T-cell (primary cell): ENCODE data around the gene BOLA3. TPM values are rescaled to one million over a fixed set of nuclear protein-coding genes. Genes with fewer than 3 reads are reported as not detected.

Source experiments
- ATAC-seq, 4 experiments: fragments of 200-7000 bp in 3 of 4; fragments of 150-1000 bp in 1 of 4; cut with Tn5 transposase; replicated peaks in 1 of 4; 1 replicate in 3 of 4; 2 replicates in 1 of 4; pipeline ENCODE4 v1.10.0; 2021; ENCODE audit warnings: moderate library complexity in 3 of 4, mild to moderate bottlenecking in 2 of 4, moderate number of reproducible peaks in 1 of 4
- CTCF ChIA-PET, 2 donors: fragments of 300-600 bp; sonication (Branson Sonifier 250); formaldehyde crosslinking; loops; one replicate each; lab custom pipeline; 2022; ENCODE audit warnings: antibody characterized with exemption in 2 of 2; lab: Charles Lee
- POLR2A ChIA-PET, 2 donors: fragments of 300-600 bp; sonication (Branson Sonifier 250); formaldehyde crosslinking; loops; one replicate each; lab custom pipeline; 2022; ENCODE audit warnings: antibody characterized with exemption in 2 of 2; lab: Charles Lee
- DNase-seq, 35 experiments: peaks; one replicate each; pipeline versions ENCODE4 v3.0.0 to v3.0.0-alpha.2; 2013 to 2023
- H3K27ac ChIP-seq: one replicate; pipeline ENCODE4 v1.5.1; 2013; ENCODE audit warnings: low read length
- H3K27me3 ChIP-seq, 2 experiments: replicated peaks in 1 of 2; 1 replicate in 1 of 2; 2 replicates in 1 of 2; pipeline versions ENCODE4 v1.6.1 to v1.7.0; 2013; ENCODE audit warnings: low read length in 1 of 2, mixed read lengths in 1 of 2; ENCODE audit not compliant: control insufficient read depth in 2 of 2, insufficient read depth in 2 of 2; ENCODE audit errors: extremely low read depth in 1 of 2
- H3K36me3 ChIP-seq, 2 donors: 1 replicate in 1 of 2; 2 replicates in 1 of 2; pipeline versions ENCODE4 v1.6.1 to v1.7.0; 2013; ENCODE audit warnings: low read length in 1 of 2; ENCODE audit not compliant: control insufficient read depth in 2 of 2, insufficient read depth in 1 of 2; ENCODE audit errors: extremely low read depth in 1 of 2
- H3K4me1 ChIP-seq, 2 experiments: 1 replicate in 1 of 2; 2 replicates in 1 of 2; pipeline versions ENCODE4 v1.6.1 to v1.7.0; 2013; ENCODE audit warnings: low read length in 2 of 2, mixed read lengths in 1 of 2; ENCODE audit not compliant: insufficient read depth in 2 of 2, control insufficient read depth in 1 of 2; ENCODE audit errors: extremely low read depth in 1 of 2
- H3K4me3 ChIP-seq, 2 donors: 1 replicate in 1 of 2; 2 replicates in 1 of 2; pipeline versions ENCODE4 v1.5.1 to v1.7.0; 2013; ENCODE audit warnings: mild to moderate bottlenecking in 2 of 2, low read length in 1 of 2, moderate library complexity in 1 of 2; ENCODE audit not compliant: control insufficient read depth in 1 of 2; ENCODE audit errors: extremely low read depth in 1 of 2
- H3K9me3 ChIP-seq: 2 replicates; pipeline ENCODE4 v1.7.0; 2013
- H3K27ac Mint-ChIP-seq, 2 donors: one replicate each; pipeline ENCODE4 v1.8.0; 2020 to 2021; ENCODE audit warnings: mild to moderate bottlenecking in 2 of 2, mixed read lengths in 2 of 2
- H3K27me3 Mint-ChIP-seq, 2 donors: one replicate each; pipeline ENCODE4 v1.8.0; 2021 to 2022; ENCODE audit warnings: mixed read lengths in 2 of 2
- H3K36me3 Mint-ChIP-seq: one replicate; pipeline ENCODE4 v1.8.0; 2021; ENCODE audit warnings: mixed read lengths
- H3K4me1 Mint-ChIP-seq, 3 donors: one replicate each; pipeline ENCODE4 v1.8.0; 2020 to 2022; ENCODE audit warnings: mixed read lengths in 3 of 3, mild to moderate bottlenecking in 1 of 3
- H3K4me3 Mint-ChIP-seq, 3 donors: one replicate each; pipeline ENCODE4 v1.8.0; 2020 to 2022; ENCODE audit warnings: mild to moderate bottlenecking in 3 of 3, mixed read lengths in 3 of 3, moderate library complexity in 3 of 3
- H3K9me3 Mint-ChIP-seq, 3 donors: one replicate each; pipeline ENCODE4 v1.8.0; 2020 to 2022; ENCODE audit warnings: mixed read lengths in 3 of 3
- WGBS: methylation state at CpG from one replicate; pipeline ENCODE4 v1.1.5; 2013; ENCODE audit warnings: missing lambda C conversion rate; ENCODE audit not compliant: insufficient coverage; 5-methylcytosine and 5-hydroxymethylcytosine counted together
- total RNA-seq, 35 experiments: library from RNA in 6 of 35; stranded (reverse) in 6 of 35; fragments of 120-200 nt in 1 of 35; gene quantifications; one replicate each; pipeline versions ENCODE4 v1.2.1 to v1.2.4 and lab custom pipeline; 2013 to 2026

BOLA3 gene
- total RNA-seq, 5 donors from 2014 or later (not counting 1 experiment from before 2014, with no cell fraction given) = 13.7 to 16.0 (median 15.5) TPM

- H3K27ac ChIP-seq = no peak overlapping the region
- ChIA-PET CTCF (interaction anchor here in 1 of 2 donors (0.5 kb wide), 2 partner anchors 187 to 289 kb away, joined by 3 to 7 read pairs; no protein-coding TSS in a partner anchor), POLR2A (interaction anchor here in 1 of 2 donors (0.6 kb wide), 1 partner anchor 24 kb away, joined by 10 read pairs; no protein-coding TSS in a partner anchor)
- DNase-seq = no peak
- H3K36me3 Mint-ChIP-seq = no peaks in the 10 kb centered on the region
- no peak for ATAC-seq
- no peaks in the 10 kb centered on the region for H3K9me3 Mint-ChIP-seq
- H3K27me3 Mint-ChIP-seq = peaks cover 0 to 10% of the 10 kb centered on the region in 2 donors
- H3K4me1 ChIP-seq = no peaks in the 10 kb centered on the region
- no peaks in the 10 kb centered on the region for H3K36me3 ChIP-seq
- H3K4me3 Mint-ChIP-seq = no peak overlapping the region
- H3K27ac Mint-ChIP-seq = no peak overlapping the region
- H3K4me1 Mint-ChIP-seq = no peaks in the 10 kb centered on the region
- no peaks in the 10 kb centered on the region for H3K27me3 ChIP-seq
- no peak overlapping the region for H3K4me3 ChIP-seq
- no peaks in the 10 kb centered on the region for H3K9me3 ChIP-seq
Observed at GRCh38 chr2:74111380-74111779, 36.3 kb downstream of the BOLA3 start.

GRCh38 chr2:74110537-74110936 is 37.2 kb downstream of the BOLA3 start:
- Mint-ChIP-seq H3K4me3 (no peak overlapping the region), H3K9me3 (no peaks in the 10 kb centered on the region), H3K36me3 (no peaks in the 10 kb centered on the region), H3K4me1 (no peaks in the 10 kb centered on the region), H3K27me3 (peaks cover 0 to 10% of the 10 kb centered on the region in 2 donors), H3K27ac (no peak overlapping the region)
- DNase-seq (no peak), ATAC-seq (no peak)
- no peak overlapping the region for H3K4me3 ChIP-seq
- H3K27me3 ChIP-seq = no peaks in the 10 kb centered on the region
- POLR2A ChIA-PET = no interaction called here
- WGBS = 90% methylated on average over 3 of the region's 3 CpGs
- H3K9me3 ChIP-seq = no peaks in the 10 kb centered on the region
- H3K4me1 ChIP-seq = no peaks in the 10 kb centered on the region
- no peak overlapping the region for H3K27ac ChIP-seq
- CTCF ChIA-PET = interaction anchor here in 1 of 2 donors (0.7 kb wide), 1 partner anchor 10 kb away, joined by 3 read pairs; no protein-coding TSS in a partner anchor
- H3K36me3 ChIP-seq = no peaks in the 10 kb centered on the region

- H3K27ac ChIP-seq = no peak overlapping the region
- ChIA-PET CTCF (interaction anchor here in 1 of 2 donors (0.7 kb wide), 1 partner anchor 9 kb away, joined by 3 read pairs; no protein-coding TSS in a partner anchor), POLR2A (interaction anchor here in 1 of 2 donors (0.5 kb wide), 1 partner anchor 300 kb away, joined by 3 read pairs; no protein-coding TSS in a partner anchor)
- WGBS = 69% methylated on average over 7 of the region's 8 CpGs
- no peaks in the 10 kb centered on the region for H3K9me3 ChIP-seq
- H3K4me3 ChIP-seq = no peak overlapping the region
- H3K4me3 Mint-ChIP-seq = no peak overlapping the region
- H3K27ac Mint-ChIP-seq = no peak overlapping the region
- peaks cover 5% of the 10 kb centered on the region for H3K36me3 Mint-ChIP-seq
- ATAC-seq (no peak), DNase-seq (no peak)
- no peaks in the 10 kb centered on the region for H3K27me3 ChIP-seq
- H3K27me3 Mint-ChIP-seq = peaks cover 0 to 3% of the 10 kb centered on the region in 2 donors
- H3K4me1 Mint-ChIP-seq = no peaks in the 10 kb centered on the region
- no peaks in the 10 kb centered on the region for H3K36me3 ChIP-seq
- no peaks in the 10 kb centered on the region for H3K4me1 ChIP-seq
- H3K9me3 Mint-ChIP-seq = no peaks in the 10 kb centered on the region
Observed at GRCh38 chr2:74109551-74109950, 38.2 kb downstream of the BOLA3 start.

- WGBS = 83% methylated on average over 7 of the region's 12 CpGs
- H3K4me1 Mint-ChIP-seq = peaks cover 0 to 2% (median 0%) of the 10 kb centered on the region in 3 donors
- peaks cover 0 to 3% of the 10 kb centered on the region in 2 donors for H3K27me3 Mint-ChIP-seq
- ChIA-PET CTCF (no interaction called here), POLR2A (interaction anchor here in 1 of 2 donors (0.7 kb wide), 1 partner anchor 44 kb away, joined by 3 read pairs; no protein-coding TSS in a partner anchor)
- no peak for ATAC-seq
- H3K27ac Mint-ChIP-seq = no peak overlapping the region
- no peaks in the 10 kb centered on the region for H3K9me3 ChIP-seq
- no peak overlapping the region for H3K4me3 Mint-ChIP-seq
- no peak for DNase-seq
- no peaks in the 10 kb centered on the region for H3K4me1 ChIP-seq
- no peak overlapping the region for H3K27ac ChIP-seq
- H3K36me3 ChIP-seq = peaks cover 0 to 12% of the 10 kb centered on the region in 2 donors
- H3K27me3 ChIP-seq = no peaks in the 10 kb centered on the region
- H3K36me3 Mint-ChIP-seq = peaks cover 17% of the 10 kb centered on the region
- no peaks in the 10 kb centered on the region for H3K9me3 Mint-ChIP-seq
- no peak overlapping the region for H3K4me3 ChIP-seq
Observed at GRCh38 chr2:74107071-74107470, 40.6 kb downstream of the BOLA3 start.

- Histone ChIP-seq H3K4me3 (no peak overlapping the region), H3K9me3 (no peaks in the 10 kb centered on the region), H3K4me1 (no peaks in the 10 kb centered on the region), H3K27ac (no peak overlapping the region), H3K36me3 (peaks cover 5 to 28% of the 10 kb centered on the region in 2 donors), H3K27me3 (no peaks in the 10 kb centered on the region)
- Mint-ChIP-seq H3K27me3 (no peaks in the 10 kb centered on the region), H3K9me3 (no peaks in the 10 kb centered on the region), H3K27ac (no peak overlapping the region), H3K36me3 (peaks cover 26% of the 10 kb centered on the region), H3K4me3 (no peak overlapping the region), H3K4me1 (peaks cover 0 to 2% (median 0%) of the 10 kb centered on the region in 3 donors)
- ChIA-PET POLR2A (no interaction called here), CTCF (interaction anchor here (0.5 to 1.8 kb wide), 3 partner anchors 34 to 325 kb away, joined by 3 to 8 read pairs (median 5); no protein-coding TSS in a partner anchor)
- DNase-seq (no peak), ATAC-seq (no peak)
- WGBS = 100% methylated on average over 2 of the region's 8 CpGs
Observed at GRCh38 chr2:74105413-74105812, 42.3 kb downstream of the BOLA3 start.

- 100% methylated on average over 3 of the region's 7 CpGs for WGBS
- ChIA-PET POLR2A (interaction anchor here in 1 of 2 donors (0.7 kb wide), 1 partner anchor 176 kb away, joined by 4 read pairs; no protein-coding TSS in a partner anchor), CTCF (interaction anchor here (0.5 to 1.8 kb wide), 4 partner anchors 33 to 324 kb away, joined by 3 to 8 read pairs (median 6); no protein-coding TSS in a partner anchor)
- no peak for ATAC-seq
- H3K27ac Mint-ChIP-seq = no peak overlapping the region
- Histone ChIP-seq H3K36me3 (peaks cover 10 to 32% of the 10 kb centered on the region in 2 donors), H3K27ac (no peak overlapping the region), H3K4me1 (no peaks in the 10 kb centered on the region), H3K4me3 (no peak overlapping the region), H3K27me3 (no peaks in the 10 kb centered on the region), H3K9me3 (no peaks in the 10 kb centered on the region)
- H3K4me3 Mint-ChIP-seq = no peak overlapping the region
- H3K36me3 Mint-ChIP-seq = peaks cover 29% of the 10 kb centered on the region
- H3K9me3 Mint-ChIP-seq = no peaks in the 10 kb centered on the region
- no peaks in the 10 kb centered on the region for H3K27me3 Mint-ChIP-seq
- DNase-seq = peak in 1 of 35 experiments; percentile 27
- peaks cover 0 to 2% (median 0%) of the 10 kb centered on the region in 3 donors for H3K4me1 Mint-ChIP-seq
Observed at GRCh38 chr2:74104839-74105238, 42.9 kb downstream of the BOLA3 start.
